ENCODE data around the gene PHLDB1.

The PHLDB1 gene

DNA sequence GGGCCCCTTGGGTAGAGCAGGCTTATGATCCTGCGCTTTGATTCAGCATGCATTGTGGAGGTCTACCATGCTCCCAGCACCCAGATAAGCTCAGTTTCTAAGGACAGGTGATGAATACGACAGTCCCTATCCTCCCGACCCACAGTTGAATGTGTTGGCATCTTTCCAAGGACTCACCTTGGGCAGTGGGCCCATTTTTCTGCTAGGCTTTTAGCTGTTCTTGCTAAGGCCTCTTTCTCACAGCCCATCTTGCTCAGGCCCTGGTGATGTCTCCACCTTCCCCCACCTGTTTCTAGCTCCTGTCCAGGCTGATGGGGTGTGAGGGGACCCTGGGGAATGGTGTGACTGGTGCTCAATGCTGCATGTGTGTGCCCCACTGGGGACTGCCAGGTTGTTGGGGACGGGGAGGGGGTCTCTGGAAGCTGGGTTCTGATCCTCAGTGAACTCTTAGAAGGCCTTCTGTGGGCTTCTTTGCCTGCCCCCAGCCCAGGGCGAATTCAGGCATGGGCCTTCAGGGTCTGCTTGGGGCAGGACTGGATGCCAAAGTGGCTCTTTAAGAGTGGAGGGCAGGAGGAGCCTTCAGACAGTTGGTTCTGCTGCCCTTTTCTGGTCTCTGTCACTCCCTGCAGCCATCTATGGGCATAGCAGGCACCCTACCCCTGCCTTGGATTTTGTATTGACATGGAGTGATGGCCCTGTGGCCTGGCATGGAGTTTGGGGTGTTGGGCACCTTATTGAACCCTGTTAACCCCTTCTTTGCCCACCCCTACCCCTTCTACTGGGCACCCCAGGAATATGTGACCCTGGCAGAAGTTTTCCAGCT lies 33.1 kb downstream of the PHLDB1 start:
- DNase-seq = no peak

DNA sequence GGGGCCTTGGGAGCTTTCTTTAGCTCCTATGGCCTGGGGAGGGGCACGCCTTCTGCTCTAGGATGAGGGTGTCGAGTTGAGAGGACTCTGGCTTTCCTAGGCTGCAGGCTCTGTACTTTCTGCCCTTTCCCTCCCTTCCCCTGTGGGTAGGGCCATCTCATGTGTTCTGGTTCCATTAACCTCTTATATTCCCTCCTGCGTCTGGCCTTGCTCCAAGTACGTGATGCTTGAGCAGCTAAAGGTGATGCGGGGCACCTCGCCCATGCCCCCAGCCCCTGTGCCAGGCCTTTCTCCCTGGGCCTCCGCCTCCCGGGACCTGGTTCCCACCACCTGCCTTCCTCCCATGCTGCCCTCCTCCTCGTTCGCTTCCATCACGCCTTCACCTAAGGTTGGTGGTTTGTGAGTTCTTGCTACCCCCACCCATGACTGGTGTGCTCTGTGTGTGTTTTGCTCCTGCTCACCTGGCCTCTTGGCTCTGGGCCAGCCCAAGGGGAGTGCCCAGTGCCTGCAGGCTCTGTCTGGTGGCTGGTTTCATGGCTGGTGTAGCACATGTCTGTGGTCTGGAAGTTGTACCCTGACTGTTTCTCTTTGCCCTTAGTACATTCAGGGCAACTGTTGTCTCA lies 34.1 kb downstream of the PHLDB1 start:
- DNase-seq = no peak

DNA sequence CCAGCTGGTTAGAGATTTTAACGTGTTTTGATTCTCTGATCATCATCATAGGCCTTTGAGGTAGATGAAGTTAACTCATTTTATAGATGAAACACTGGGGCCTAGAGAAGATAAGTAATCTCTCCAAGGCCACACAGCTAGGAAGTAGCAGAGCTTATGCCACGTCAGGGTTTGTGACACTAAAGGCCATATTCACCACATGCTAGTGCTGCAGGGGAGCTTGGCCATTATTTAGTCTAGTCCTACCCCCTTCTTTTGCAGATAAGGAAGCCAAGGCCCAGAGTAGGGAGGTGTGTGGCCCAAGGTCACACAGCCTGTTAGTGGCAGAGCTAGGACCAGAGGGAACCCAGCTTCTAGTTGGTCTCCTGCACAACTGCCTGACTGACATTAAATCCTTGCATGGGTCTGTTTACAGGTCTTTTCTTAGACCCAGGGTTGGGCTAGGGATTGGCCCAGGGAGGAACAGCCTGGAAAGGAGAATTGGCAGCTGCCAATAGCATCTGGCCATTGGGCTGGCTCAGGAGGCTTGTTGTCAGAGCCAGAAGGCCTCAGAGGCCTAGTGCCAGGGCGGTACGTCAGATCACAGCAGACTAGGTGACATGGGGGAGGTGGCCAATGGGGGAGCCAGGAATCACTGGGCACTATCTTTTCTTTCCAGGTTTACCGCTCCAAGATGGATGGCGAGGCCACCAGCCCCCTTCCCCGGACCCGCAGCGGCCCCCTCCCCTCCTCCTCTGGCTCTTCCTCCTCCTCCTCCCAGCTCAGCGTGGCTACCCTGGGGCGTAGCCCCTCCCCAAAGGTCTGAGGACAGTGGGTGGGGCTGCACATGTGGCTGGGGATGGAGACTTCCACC lies 36.0 kb downstream of the PHLDB1 start:
- DNase-seq = no peak

DNA sequence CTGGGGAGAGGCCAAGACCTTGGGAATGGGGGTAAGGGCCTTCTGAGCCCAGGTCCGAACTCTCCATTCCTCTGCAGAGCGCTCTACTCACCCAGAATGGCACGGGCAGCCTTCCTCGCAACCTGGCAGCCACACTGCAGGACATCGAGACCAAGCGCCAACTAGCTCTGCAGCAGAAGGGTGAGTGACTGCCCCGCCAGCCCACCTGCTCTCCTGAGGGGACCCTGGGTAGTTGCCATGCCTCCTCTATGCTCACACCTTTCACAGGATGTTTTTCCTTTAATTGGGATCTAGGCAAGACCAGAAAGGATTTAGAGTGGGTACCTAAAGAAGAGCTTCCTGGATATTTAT lies 36.6 kb downstream of the PHLDB1 start:
- no peak for DNase-seq

- no peak for DNase-seq
These were observed 37.1 kb downstream of the PHLDB1 start for GRCh38 chr11:118644496-118644895.

GRCh38 chr11:118645066-118645715 lies 37.8 kb downstream of the PHLDB1 start:
- DNase-seq = no peak

GRCh38 chr11:118646393-118646792 lies 39.0 kb downstream of the PHLDB1 start:
- no peak for DNase-seq

- DNase-seq = no peak
These were observed 40.9 kb downstream of the PHLDB1 start for GRCh38 chr11:118648291-118648690.

DNA sequence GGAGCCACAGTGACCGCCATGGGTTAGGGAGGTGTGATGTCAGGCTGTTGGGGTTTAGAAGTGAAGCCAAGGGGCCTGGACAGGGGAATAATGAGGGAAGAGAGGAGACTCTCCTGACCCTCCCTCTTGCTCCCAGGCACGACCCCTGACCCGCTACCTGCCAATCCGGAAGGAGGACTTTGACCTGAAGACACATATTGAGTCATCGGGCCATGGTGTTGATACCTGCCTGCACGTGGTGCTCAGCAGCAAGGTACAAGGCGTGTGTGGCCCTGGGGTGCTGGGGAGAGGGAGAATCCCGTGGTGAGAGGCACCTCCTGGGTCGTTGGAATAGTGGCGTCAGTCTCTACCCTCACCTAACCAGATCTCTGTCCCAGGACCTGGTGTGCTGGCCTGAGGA lies 42.5 kb downstream of the PHLDB1 start:
- no peak for DNase-seq

DNA sequence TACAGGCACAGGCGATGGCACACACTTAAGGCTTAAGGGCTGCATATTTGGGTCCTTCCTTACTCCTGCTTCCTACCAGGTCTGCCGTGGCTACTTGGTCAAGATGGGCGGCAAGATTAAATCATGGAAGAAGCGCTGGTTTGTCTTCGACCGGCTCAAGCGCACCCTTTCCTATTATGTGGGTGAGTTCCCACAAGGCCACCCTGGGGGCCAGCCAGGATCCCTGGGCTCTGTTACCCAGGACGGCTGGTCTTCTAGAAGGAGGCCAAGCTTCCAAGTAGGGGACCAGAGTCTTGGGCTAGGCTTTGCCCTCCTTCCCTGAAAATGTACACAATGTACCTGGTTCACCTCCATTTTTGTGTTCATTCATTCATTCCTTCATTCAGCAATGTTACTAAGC lies 43.0 kb downstream of the PHLDB1 start:
- no peak for DNase-seq

DNA sequence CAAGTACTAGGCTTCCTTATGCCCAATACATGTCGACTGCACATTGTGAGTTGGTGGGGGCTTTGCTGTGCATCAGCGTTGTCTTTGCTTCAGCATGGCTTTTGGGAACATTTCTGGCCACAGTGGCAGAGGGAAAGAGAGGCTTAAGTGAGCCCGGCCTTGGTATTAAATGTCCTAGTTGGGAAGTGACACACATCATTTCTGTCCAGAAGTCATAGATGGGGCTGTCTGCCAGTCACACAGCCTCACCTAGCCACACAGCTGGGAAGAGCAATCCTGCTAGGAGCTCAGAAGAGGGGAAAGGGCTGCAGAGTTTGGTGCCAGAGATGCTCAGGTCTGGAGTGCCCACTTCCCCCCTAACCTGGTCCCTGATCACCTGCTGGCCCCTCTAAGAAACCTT lies 44.4 kb downstream of the PHLDB1 start:
- no peak for DNase-seq

- DNase-seq = no peak
These were observed 45.3 kb downstream of the PHLDB1 start for GRCh38 chr11:118652681-118653181.

- no peak for DNase-seq
These were observed 46.4 kb downstream of the PHLDB1 start for GRCh38 chr11:118653684-118654390.

GRCh38 chr11:118655486-118656190 lies 48.2 kb downstream of the PHLDB1 start:
- no peak for DNase-seq

GRCh38 chr11:118656563-118657165 lies 49.2 kb downstream of the PHLDB1 start:
- no peak for DNase-seq

DNA sequence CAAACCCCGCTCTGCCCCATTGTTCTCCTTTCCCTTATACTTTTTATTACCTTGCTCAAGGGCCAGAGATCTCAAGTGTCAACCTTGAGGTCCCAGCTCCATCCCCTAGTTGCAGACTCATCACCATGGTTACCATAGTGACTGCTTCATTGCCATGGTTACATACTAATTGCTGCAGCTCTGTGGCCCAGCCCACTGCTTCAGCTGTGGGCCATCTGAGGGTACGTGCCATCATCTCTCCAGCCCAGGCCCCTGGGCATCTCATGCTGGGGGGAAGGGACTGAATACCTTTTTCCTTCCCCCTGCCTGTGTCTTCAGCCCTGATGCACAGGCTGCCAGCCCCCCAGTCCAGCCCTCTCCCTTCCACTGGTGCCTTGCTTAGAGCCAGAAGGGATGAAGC lies 49.8 kb downstream of the PHLDB1 start:
- no peak for DNase-seq

DNA sequence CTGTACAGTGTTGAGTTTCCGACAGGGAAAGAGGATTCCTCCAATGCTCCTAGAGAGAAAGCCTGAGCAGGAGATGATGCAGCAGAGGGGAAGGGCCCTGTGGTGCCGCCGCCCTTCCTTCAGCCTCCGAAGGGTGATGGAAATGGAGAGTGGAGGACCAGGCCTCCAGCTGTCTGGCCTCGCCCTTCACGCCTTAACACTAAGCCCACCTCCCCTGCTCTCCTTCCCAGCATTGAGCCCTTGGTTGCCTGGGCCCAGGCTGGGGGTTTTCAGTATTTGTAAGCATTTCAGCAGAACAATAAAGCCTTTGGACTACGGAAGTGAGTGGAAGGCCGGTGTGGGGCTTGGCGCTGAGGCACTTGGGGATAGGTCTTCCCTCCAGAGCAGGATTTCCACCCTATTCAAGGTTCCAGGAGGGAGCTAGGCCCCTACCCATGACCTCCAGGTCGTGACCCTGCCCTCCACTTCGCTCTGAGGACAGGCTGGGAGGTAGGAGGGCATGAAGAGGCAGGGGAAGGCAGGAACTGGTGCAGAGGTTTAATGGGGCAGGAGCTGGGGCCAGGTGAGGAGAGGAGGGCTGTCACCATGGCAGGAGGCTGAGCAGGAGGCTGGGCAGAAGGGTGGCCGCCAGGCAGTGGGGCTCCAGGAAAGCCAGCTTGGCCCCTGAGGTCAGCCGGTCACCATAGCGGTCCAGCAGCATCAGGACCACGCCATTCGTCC lies 50.5 kb downstream of the PHLDB1 start:
- DNase-seq = no peak

DNA sequence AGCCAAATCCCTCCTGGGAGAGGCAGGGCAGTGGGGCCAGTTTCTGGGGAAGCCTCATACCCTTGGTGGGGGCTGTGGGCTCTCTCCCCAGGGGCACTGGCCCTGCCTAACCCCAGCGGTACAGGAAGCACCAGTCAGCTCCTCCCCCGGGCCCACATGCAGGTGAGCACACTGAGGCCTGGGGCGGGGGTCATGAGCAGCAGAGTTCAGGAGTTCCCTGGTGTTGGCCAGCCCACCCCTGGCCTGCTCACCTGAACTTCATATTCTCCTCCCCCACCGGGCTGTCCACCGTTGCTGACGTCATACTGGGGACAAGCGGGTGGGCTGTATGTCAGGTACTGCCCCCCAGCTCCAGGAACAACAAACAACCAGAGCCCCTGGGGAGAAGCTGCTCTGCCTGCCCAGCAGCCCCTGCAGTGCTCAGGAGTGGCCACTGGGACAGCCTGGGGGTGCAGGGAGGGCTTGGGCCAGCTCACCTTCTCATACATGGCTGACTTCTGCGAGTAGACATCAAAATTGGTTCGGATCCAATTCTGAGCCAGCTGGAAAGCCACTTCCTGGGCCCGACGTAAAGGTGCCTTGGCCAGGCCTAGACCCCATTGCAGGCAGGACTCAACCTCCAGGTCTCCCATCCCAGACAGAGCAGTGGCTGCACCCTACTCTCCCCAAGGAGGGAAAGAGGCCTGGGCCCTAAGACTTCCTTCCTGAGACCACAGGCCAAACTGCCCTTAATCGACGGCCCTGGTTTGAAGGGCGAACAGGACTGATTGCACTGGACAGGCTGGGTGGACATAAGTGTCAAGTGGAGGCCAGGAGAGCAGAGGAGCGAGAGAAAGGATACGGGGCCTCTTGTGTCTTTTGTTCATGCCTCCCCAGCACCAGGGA lies 51.3 kb downstream of the PHLDB1 start:
- no peak for DNase-seq

DNA sequence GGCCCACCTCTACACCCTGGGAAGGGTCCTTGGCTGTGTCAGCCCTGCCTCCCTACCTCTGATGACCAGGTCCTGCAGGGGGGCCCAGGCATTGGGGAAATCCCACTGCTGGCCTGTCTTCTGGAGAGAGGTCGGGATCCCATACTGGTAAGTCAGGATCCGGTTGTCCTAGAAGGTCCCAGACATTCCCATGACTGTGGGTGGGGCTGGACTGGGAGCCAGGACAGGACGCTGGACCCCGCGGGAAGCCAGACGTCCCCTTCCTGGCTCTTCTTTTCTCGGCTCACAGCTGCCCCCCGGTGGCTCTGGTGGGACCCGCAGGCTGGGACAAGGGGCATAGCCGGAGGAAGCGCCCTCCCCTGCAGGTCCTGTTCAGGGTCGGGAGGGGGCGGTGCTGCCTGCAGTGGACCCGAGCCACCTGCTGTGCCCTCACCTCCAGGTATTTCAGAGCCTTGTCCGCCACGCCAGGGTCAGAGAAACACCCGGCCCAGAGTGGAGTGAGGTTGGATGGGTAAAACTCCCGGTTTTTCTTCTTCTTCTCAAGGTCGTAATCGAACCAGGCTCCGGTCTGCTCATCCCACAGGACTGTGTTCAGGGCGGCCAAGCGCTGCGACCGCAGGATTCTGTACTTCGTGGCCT lies 52.0 kb downstream of the PHLDB1 start:
- DNase-seq = peak; percentile 74

All from activated effector memory CD4-positive, alpha-beta T cell treated with Interleukin-2 at 50 U/mL for 16 hours (primary cell).